WTC11 (cell line): ENCODE measurements around the gene IGLL5. TPM values are rescaled to one million over a fixed set of nuclear protein-coding genes. Genes with fewer than 3 reads are reported as not detected.

Experiments
- ATAC-seq: fragments of 200-7000 bp; cut with Tn5 transposase; 2 replicates; pipeline ENCODE4 v1.10.0; 2021; ENCODE audit warnings: mild to moderate bottlenecking, moderate library complexity
- CTCF ChIA-PET: fragments of 300-600 bp; sonication (Branson Sonifier 250); formaldehyde crosslinking; loops from one replicate; lab custom pipeline; 2021; ENCODE audit warnings: antibody characterized with exemption; lab: Charles Lee
- POLR2A ChIA-PET: fragments of 350-600 bp; sonication (Branson Sonifier 250); formaldehyde crosslinking; loops from one replicate; lab custom pipeline; 2021; ENCODE audit warnings: antibody characterized with exemption; lab: Charles Lee
- DNase-seq: peaks from one replicate; pipeline ENCODE4 v3.0.0; 2021; ENCODE audit warnings: low spot score
- H3K27ac Mint-ChIP-seq: 2 replicates; pipeline ENCODE4 v1.8.0; 2021; ENCODE audit warnings: mixed read lengths
- H3K27me3 Mint-ChIP-seq: 2 replicates; pipeline ENCODE4 v1.8.0; 2021; ENCODE audit warnings: low read depth, mild to moderate bottlenecking, moderate library complexity, mixed read lengths
- H3K36me3 Mint-ChIP-seq: 2 replicates; pipeline ENCODE4 v1.8.0; 2021; ENCODE audit warnings: mixed read lengths
- H3K4me1 Mint-ChIP-seq: 2 replicates; pipeline ENCODE4 v1.8.0; 2022; ENCODE audit warnings: mixed read lengths
- H3K4me3 Mint-ChIP-seq: 2 replicates; pipeline ENCODE4 v1.8.0; 2021; ENCODE audit warnings: mild to moderate bottlenecking, moderate library complexity, mixed read lengths
- H3K9me3 Mint-ChIP-seq: 2 replicates; pipeline ENCODE4 v1.8.0; 2021; ENCODE audit warnings: mixed read lengths
- AR ChIP-seq: fragments of 250-450 bp; sonication (Bioruptor Pico); IDR thresholded peaks from 2 replicates; pipeline ENCODE4 v1.9.0; 2021; ENCODE audit warnings: mild to moderate bottlenecking
- ELF4 ChIP-seq: sonication (generic); formaldehyde crosslinking; IDR thresholded peaks from 2 replicates; pipeline ENCODE4 v1.8.1; 2022; ENCODE audit warnings: low read depth, mild to moderate bottlenecking, moderate library complexity, missing genetic modification reagents
- ESRRA ChIP-seq: sonication (generic); formaldehyde crosslinking; IDR thresholded peaks from 2 replicates; pipeline ENCODE4 v1.8.1; 2022; ENCODE audit warnings: mild to moderate bottlenecking, missing genetic modification reagents, borderline replicate concordance
- ETV6 ChIP-seq: sonication (generic); formaldehyde crosslinking; IDR thresholded peaks from 2 replicates; pipeline ENCODE4 v1.8.1; 2022; ENCODE audit warnings: mild to moderate bottlenecking, missing genetic modification reagents
- FOXP1 ChIP-seq: sonication (generic); formaldehyde crosslinking; IDR thresholded peaks from 2 replicates; pipeline ENCODE4 v1.8.0; 2022; ENCODE audit warnings: missing genetic modification reagents, mild to moderate bottlenecking, moderate library complexity, borderline replicate concordance
- GTF2I ChIP-seq: fragments of 250-450 bp; sonication (Bioruptor Pico); conservative IDR thresholded peaks from 2 replicates; pipeline ENCODE4 v1.4.0; 2021; ENCODE audit warnings: mild to moderate bottlenecking
- HMGA2 ChIP-seq: fragments of 250-450 bp; sonication (Bioruptor Pico); IDR thresholded peaks from 2 replicates; pipeline ENCODE4 v1.4.0; 2021; ENCODE audit warnings: mild to moderate bottlenecking, moderate library complexity
- KAT7 ChIP-seq: sonication (generic); formaldehyde crosslinking; IDR thresholded peaks from 2 replicates; pipeline ENCODE4 v1.8.1; 2023; ENCODE audit warnings: missing genetic modification reagents, mild to moderate bottlenecking, borderline replicate concordance
- MYBL2 ChIP-seq: sonication (generic); formaldehyde crosslinking; IDR thresholded peaks from 2 replicates; pipeline ENCODE4 v1.8.1; 2023; ENCODE audit warnings: mild to moderate bottlenecking, moderate library complexity, missing genetic modification reagents
- NFATC4 ChIP-seq: fragments of 250-450 bp; sonication (Bioruptor Pico); IDR thresholded peaks from 2 replicates; pipeline ENCODE4 v1.9.0; 2021; ENCODE audit warnings: mild to moderate bottlenecking
- NFE2L1 ChIP-seq: sonication (generic); formaldehyde crosslinking; IDR thresholded peaks from 2 replicates; pipeline ENCODE4 v1.8.1; 2023; ENCODE audit warnings: missing genetic modification reagents
- NR1H2 ChIP-seq: sonication (generic); formaldehyde crosslinking; IDR thresholded peaks from 2 replicates; pipeline ENCODE4 v1.9.0; 2021; ENCODE audit warnings: mild to moderate bottlenecking, moderate library complexity, missing genetic modification reagents
- NR2C2 ChIP-seq: sonication (generic); formaldehyde crosslinking; IDR thresholded peaks from 2 replicates; pipeline ENCODE4 v1.8.0; 2022; ENCODE audit warnings: mild to moderate bottlenecking, missing genetic modification reagents
- SMAD3 ChIP-seq: sonication (generic); formaldehyde crosslinking; IDR thresholded peaks from 2 replicates; pipeline ENCODE4 v1.8.0; 2022; ENCODE audit warnings: missing genetic modification reagents, mild to moderate bottlenecking, borderline replicate concordance
- SMAD4 ChIP-seq: sonication (generic); formaldehyde crosslinking; IDR thresholded peaks from 2 replicates; pipeline ENCODE4 v1.8.0; 2022; ENCODE audit warnings: mild to moderate bottlenecking, missing genetic modification reagents
- SP1 ChIP-seq: sonication (generic); formaldehyde crosslinking; conservative IDR thresholded peaks from 2 replicates; pipeline ENCODE4 v1.8.1; 2022; ENCODE audit warnings: missing genetic modification reagents
- TEAD1 ChIP-seq: sonication (generic); formaldehyde crosslinking; IDR thresholded peaks from 2 replicates; pipeline ENCODE4 v1.8.0; 2022; ENCODE audit warnings: mild to moderate bottlenecking, missing genetic modification reagents
- ZNF219 ChIP-seq: sonication (generic); formaldehyde crosslinking; IDR thresholded peaks from 2 replicates; pipeline ENCODE4 v1.8.0; 2023; ENCODE audit warnings: missing genetic modification reagents, mild to moderate bottlenecking, borderline replicate concordance
- ZNF671 ChIP-seq: fragments of 250-450 bp; sonication (Bioruptor Pico); IDR thresholded peaks from 2 replicates; pipeline ENCODE4 v1.8.0; 2021; ENCODE audit warnings: mild to moderate bottlenecking
- total RNA-seq: library from RNA; stranded (reverse); gene quantifications from 3 replicates; pipeline ENCODE4 v1.2.3, GENCODE V29; 2021
- TF ChIP-seq, protein P1 (sequence below): sonication (generic); formaldehyde crosslinking; IDR thresholded peaks from 2 replicates; pipeline ENCODE4 v1.8.1; 2022; ENCODE audit warnings: low read depth, mild to moderate bottlenecking, moderate library complexity, missing genetic modification reagents, borderline replicate concordance
- TF ChIP-seq, protein P2 (sequence below): sonication (generic); formaldehyde crosslinking; conservative IDR thresholded peaks from 2 replicates; pipeline ENCODE4 v1.8.1; 2023; ENCODE audit warnings: mild to moderate bottlenecking, low read depth, missing genetic modification reagents, moderate library complexity
- TF ChIP-seq, protein P3 (sequence below): sonication (generic); formaldehyde crosslinking; IDR thresholded peaks from 2 replicates; pipeline ENCODE4 v1.8.1; 2022; ENCODE audit warnings: missing genetic modification reagents, borderline replicate concordance
- TF ChIP-seq, protein P4 (sequence below): sonication (generic); formaldehyde crosslinking; IDR thresholded peaks from 2 replicates; pipeline ENCODE4 v1.8.1; 2023; ENCODE audit warnings: mild to moderate bottlenecking, missing genetic modification reagents

The IGLL5 gene
- total RNA-seq, 1 experiment from 2014 or later = not detected

DNA sequence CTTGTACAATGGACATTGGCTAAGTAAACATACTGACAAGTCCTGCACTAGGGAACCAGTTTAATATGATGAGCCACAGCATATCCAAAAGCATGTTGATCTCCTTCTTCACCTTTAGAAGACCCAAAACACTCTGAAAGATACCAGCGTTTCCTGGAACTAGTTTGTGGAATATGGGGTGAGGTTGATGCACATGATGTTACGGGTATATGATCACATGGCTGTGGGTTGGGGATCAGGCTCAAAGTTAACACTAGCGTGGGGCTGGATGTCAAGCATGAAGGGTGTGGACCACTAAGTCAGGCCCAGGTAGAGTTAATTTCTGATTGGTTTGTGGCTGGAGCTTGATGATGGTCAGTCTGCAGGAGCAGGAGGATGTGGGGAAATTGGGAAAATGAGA, 9.0 kb downstream of the IGLL5 start (continued):
- TF ChIP-seq, protein P1, sequence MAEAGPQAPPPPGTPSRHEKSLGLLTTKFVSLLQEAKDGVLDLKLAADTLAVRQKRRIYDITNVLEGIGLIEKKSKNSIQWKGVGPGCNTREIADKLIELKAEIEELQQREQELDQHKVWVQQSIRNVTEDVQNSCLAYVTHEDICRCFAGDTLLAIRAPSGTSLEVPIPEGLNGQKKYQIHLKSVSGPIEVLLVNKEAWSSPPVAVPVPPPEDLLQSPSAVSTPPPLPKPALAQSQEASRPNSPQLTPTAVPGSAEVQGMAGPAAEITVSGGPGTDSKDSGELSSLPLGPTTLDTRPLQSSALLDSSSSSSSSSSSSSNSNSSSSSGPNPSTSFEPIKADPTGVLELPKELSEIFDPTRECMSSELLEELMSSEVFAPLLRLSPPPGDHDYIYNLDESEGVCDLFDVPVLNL (CRISPR knock-in tag) = no peak
- TF ChIP-seq GTF2I (CRISPR knock-in tag) = no peak
- TF ChIP-seq TEAD1 (CRISPR knock-in tag) = no peak
- TF ChIP-seq, all 79 proteins: peak for 0

DNA sequence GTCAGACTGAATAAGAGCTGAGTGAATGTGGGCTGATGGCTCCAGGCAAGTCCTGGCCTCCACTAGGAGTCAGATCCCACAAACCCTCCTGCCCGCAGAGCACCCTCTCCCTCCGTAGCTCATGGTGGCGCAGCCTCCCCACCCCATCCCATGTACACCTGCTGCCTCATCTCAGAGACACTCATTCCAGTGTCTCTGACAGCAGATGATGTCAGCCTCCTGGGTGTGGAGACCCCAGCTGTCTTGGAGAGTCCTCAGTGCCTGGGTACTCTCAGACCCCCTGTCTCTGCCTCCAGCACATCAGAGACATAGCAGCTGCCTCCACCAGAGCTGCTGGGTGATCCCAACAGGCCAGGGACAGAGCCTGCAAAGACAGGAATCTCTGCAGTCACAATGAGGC, 9.5 kb downstream of the IGLL5 start:
- DNase-seq (no peak), ATAC-seq (no peak)
- Mint-ChIP-seq H3K27me3 (peaks cover 75% of the 10 kb centered on the region), H3K36me3 (no peaks in the 10 kb centered on the region), H3K9me3 (no peaks in the 10 kb centered on the region), H3K27ac (no peak overlapping the region), H3K4me3 (no peak overlapping the region), H3K4me1 (no peaks in the 10 kb centered on the region)
- TF ChIP-seq ELF4 (CRISPR knock-in tag) (no peak), ZNF671 (CRISPR knock-in tag) (no peak), KAT7 (CRISPR knock-in tag) (no peak), NR2C2 (CRISPR knock-in tag) (no peak), NR1H2 (CRISPR knock-in tag) (no peak), FOXP1 (no peak), ZNF219 (CRISPR knock-in tag) (no peak), NFE2L1 (CRISPR knock-in tag) (no peak), SP1 (CRISPR knock-in tag) (no peak), MYBL2 (CRISPR knock-in tag) (no peak), ESRRA (no peak), SMAD3 (CRISPR knock-in tag) (no peak), SMAD4 (CRISPR knock-in tag) (no peak)
- TF ChIP-seq, protein P2, sequence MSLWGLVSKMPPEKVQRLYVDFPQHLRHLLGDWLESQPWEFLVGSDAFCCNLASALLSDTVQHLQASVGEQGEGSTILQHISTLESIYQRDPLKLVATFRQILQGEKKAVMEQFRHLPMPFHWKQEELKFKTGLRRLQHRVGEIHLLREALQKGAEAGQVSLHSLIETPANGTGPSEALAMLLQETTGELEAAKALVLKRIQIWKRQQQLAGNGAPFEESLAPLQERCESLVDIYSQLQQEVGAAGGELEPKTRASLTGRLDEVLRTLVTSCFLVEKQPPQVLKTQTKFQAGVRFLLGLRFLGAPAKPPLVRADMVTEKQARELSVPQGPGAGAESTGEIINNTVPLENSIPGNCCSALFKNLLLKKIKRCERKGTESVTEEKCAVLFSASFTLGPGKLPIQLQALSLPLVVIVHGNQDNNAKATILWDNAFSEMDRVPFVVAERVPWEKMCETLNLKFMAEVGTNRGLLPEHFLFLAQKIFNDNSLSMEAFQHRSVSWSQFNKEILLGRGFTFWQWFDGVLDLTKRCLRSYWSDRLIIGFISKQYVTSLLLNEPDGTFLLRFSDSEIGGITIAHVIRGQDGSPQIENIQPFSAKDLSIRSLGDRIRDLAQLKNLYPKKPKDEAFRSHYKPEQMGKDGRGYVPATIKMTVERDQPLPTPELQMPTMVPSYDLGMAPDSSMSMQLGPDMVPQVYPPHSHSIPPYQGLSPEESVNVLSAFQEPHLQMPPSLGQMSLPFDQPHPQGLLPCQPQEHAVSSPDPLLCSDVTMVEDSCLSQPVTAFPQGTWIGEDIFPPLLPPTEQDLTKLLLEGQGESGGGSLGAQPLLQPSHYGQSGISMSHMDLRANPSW = no peak
- TF ChIP-seq, protein P3, sequence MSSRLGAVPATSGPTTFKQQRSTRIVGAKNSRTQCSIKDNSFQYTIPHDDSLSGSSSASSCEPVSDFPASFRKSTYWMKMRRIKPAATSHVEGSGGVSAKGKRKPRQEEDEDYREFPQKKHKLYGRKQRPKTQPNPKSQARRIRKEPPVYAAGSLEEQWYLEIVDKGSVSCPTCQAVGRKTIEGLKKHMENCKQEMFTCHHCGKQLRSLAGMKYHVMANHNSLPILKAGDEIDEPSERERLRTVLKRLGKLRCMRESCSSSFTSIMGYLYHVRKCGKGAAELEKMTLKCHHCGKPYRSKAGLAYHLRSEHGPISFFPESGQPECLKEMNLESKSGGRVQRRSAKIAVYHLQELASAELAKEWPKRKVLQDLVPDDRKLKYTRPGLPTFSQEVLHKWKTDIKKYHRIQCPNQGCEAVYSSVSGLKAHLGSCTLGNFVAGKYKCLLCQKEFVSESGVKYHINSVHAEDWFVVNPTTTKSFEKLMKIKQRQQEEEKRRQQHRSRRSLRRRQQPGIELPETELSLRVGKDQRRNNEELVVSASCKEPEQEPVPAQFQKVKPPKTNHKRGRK (CRISPR knock-in tag) = no peak
- TF ChIP-seq, protein P4, sequence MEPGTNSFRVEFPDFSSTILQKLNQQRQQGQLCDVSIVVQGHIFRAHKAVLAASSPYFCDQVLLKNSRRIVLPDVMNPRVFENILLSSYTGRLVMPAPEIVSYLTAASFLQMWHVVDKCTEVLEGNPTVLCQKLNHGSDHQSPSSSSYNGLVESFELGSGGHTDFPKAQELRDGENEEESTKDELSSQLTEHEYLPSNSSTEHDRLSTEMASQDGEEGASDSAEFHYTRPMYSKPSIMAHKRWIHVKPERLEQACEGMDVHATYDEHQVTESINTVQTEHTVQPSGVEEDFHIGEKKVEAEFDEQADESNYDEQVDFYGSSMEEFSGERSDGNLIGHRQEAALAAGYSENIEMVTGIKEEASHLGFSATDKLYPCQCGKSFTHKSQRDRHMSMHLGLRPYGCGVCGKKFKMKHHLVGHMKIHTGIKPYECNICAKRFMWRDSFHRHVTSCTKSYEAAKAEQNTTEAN (CRISPR knock-in tag) = no peak
- ChIA-PET POLR2A (no interaction called here), CTCF (interaction anchor here (1.0 to 1.8 kb wide), 8 partner anchors 13 to 144 kb away, joined by 3 to 13 read pairs (median 4); no protein-coding TSS in a partner anchor)

DNA sequence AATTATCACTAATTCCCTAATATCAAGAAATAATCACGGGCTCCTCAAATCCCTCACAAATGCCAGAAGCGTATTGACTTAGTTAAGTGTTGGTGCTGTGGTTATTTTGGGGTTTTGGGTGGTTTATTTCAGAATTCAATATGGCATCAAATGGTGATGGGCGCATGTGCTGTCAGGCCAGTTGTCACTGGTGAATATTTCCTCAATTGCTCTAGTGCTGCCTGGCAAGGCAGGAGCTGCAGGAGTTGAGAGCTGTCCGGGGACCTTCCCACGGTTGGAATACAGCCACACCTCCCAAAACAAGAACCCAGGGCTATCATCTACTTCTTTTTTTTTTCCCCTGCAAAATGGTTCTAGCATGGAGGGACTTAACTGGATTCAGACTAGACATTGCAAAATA, 10.3 kb downstream of the IGLL5 start:
- ChIA-PET CTCF (interaction anchor here (0.9 to 1.8 kb wide), 4 partner anchors 14 to 57 kb away, joined by 3 to 13 read pairs (median 7); no protein-coding TSS in a partner anchor), POLR2A (no interaction called here)
- Mint-ChIP-seq H3K27ac (no peak overlapping the region), H3K27me3 (peaks cover 75% of the 10 kb centered on the region), H3K9me3 (no peaks in the 10 kb centered on the region), H3K36me3 (no peaks in the 10 kb centered on the region), H3K4me3 (no peak overlapping the region), H3K4me1 (no peaks in the 10 kb centered on the region)
- DNase-seq (no peak), ATAC-seq (no peak)
- TF ChIP-seq AR (CRISPR knock-in tag) (no peak), HMGA2 (no peak), ETV6 (no peak), NFATC4 (CRISPR knock-in tag) (no peak)
- TF ChIP-seq, protein P3 (CRISPR knock-in tag) = no peak
- TF ChIP-seq, protein P1 (CRISPR knock-in tag) = no peak
